ENCODE measurements around the gene BLZF1. TPM values are rescaled to one million over a fixed set of nuclear protein-coding genes. Genes with fewer than 3 reads are reported as not detected.

Gene BLZF1
- total and polyA plus RNA-seq, 7 donors: 9.9 to 49.5 (median 31.0) TPM

DNA sequence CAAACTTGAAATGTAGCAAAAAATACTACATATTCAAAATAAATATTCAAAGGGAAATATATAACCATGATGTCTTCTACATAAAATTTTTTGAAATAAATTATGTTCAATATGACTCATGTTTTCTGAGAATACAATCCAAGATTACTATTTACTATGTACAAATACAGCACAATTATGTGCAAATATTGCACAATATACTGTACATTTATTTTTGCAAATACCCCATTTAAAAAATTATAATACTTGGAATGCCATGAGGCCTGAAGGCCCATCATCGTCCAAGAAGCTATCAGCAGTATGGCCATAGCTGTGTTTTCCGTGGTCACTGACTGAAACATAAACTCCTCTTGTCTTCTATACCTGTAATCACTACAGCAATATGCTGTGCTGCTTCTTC is 47.0 kb downstream of the BLZF1 start:
- H3K4me3 ChIP-seq: no peak overlapping the region
- H3K36me3 ChIP-seq: no peaks in the 10 kb centered on the region
- H3K4me1 ChIP-seq: no peaks in the 10 kb centered on the region
- no peaks in the 10 kb centered on the region for H3K27me3 ChIP-seq
- no peak for DNase-seq
- intact Hi-C loops (cut with DNase I): no loop called here
- H3K27ac ChIP-seq: no peak overlapping the region
- peaks cover 0 to 8% (median under 1%) of the 10 kb centered on the region in 4 donors for H3K9me3 ChIP-seq
- WGBS, 2 donors: 86 to 93% methylated on average over 2 of the region's 2 CpGs
- TF ChIP-seq, protein P1, sequence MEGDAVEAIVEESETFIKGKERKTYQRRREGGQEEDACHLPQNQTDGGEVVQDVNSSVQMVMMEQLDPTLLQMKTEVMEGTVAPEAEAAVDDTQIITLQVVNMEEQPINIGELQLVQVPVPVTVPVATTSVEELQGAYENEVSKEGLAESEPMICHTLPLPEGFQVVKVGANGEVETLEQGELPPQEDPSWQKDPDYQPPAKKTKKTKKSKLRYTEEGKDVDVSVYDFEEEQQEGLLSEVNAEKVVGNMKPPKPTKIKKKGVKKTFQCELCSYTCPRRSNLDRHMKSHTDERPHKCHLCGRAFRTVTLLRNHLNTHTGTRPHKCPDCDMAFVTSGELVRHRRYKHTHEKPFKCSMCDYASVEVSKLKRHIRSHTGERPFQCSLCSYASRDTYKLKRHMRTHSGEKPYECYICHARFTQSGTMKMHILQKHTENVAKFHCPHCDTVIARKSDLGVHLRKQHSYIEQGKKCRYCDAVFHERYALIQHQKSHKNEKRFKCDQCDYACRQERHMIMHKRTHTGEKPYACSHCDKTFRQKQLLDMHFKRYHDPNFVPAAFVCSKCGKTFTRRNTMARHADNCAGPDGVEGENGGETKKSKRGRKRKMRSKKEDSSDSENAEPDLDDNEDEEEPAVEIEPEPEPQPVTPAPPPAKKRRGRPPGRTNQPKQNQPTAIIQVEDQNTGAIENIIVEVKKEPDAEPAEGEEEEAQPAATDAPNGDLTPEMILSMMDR (IDR thresholded peaks at IDR 0.05): no peak
- TF ChIP-seq POLR2AphosphoS5 (IDR thresholded peaks at IDR 0.05) (no peak), EP300 (IDR thresholded peaks at IDR 0.05) (no peak), POLR2A (IDR thresholded peaks at IDR 0.05) (no peak)

DNA sequence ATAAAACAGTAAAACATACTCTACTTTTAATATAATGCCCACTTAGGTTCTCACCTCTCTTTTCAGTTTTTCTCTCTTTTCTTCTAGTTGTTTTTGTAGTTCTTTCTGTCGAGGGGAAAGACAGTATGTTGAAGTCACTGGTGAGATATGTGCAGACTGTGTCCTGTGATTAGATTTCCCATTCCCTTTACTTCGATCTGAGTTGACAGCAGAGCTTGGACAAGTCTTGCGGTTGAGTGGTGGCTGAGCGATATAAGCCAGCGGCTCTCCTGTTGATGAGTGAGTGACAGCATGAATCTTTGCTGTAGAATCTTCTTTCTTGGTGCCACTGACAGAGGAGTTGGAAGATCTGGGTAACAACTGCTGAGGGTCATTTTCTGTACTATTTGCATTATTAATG is 53.3 kb downstream of the BLZF1 start:
- 91 to 92% methylated on average over 5 of the region's 5 CpGs for WGBS, 2 donors
- no peak for DNase-seq
- Histone ChIP-seq H3K9me3 (no peaks in the 10 kb centered on the region), H3K4me3 (no peak overlapping the region), H3K27ac (no peak overlapping the region), H3K36me3 (no peaks in the 10 kb centered on the region), H3K4me1 (no peaks in the 10 kb centered on the region), H3K27me3 (peaks cover 0 to 4% (median 0%) of the 10 kb centered on the region in 3 donors)
- intact Hi-C loops (cut with DNase I): no loop called here
- TF ChIP-seq POLR2A (IDR thresholded peaks at IDR 0.05) (no peak), EP300 (IDR thresholded peaks at IDR 0.05) (no peak), POLR2AphosphoS5 (IDR thresholded peaks at IDR 0.05) (no peak)
- TF ChIP-seq, protein P1 (IDR thresholded peaks at IDR 0.05): no peak

DNA sequence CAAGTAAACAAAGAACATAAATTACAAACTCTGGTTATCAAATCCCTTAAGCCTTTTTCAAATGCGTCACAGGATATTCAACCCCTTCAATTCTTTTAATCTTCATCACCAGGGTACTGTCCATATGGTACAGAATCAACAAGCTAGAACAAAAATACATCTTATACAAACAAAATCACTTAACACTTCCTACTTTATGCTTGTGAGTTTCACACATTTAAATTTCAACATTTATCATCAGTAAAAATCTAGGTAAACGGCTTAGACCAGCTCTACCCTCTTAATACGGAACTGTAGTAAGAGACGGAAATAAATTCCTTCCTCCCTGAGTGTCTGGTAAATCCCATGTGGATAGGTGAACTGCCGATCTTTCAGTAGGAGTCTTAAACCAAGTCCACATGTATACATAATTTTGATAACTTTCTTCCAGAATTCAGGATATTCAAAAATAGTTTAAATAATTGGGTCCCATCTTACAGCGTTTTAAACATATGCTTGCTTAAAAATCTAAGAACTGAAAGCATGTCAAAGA is 58.2 kb downstream of the BLZF1 start:
- Histone ChIP-seq H3K27me3 (peaks cover 0 to 26% (median 0%) of the 10 kb centered on the region in 3 donors), H3K36me3 (no peaks in the 10 kb centered on the region), H3K27ac (no peak overlapping the region), H3K4me1 (peaks cover 0 to 8% (median 0%) of the 10 kb centered on the region in 4 donors), H3K9me3 (no peaks in the 10 kb centered on the region), H3K4me3 (no peak overlapping the region)
- TF ChIP-seq, protein P1 (IDR thresholded peaks at IDR 0.05): no peak
- TF ChIP-seq POLR2A (IDR thresholded peaks at IDR 0.05) (no peak), POLR2AphosphoS5 (IDR thresholded peaks at IDR 0.05) (no peak)
- intact Hi-C loops (cut with DNase I): no loop called here
- DNase-seq: no peak
- 73 to 79% methylated on average over 6 of the region's 6 CpGs for WGBS, 2 donors

DNA sequence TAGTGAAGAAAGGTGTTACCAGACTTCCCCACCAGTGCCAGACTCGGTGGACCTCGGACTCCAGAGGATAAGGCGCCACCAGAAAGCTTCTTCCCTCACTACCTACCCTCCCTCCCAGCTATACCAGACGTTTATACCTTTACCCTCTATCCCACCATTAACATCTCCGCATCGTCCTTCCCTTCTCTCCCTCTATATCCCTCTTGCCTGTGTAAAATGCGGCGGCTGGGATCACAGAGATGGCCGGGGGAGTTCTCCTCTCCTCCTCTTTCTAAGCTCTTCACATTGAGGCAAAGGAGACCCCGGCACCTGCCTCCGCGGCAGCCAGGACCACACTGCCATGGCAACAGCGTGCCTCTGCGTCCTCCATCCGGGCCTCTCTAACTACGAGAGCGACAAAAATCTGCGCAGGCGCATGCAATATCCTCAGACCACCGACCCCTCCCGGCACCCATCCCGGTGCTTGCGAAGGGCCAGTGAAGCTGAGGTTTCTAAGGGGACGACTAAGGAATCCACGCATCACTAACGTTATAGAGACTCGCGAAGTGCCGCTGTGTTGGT is 59.2 kb downstream of the BLZF1 start, which contains the start of gene CCDC181:
Gene CCDC181 (minus strand): TSS at position 394 of the 561 bp plus-strand sequence. CDS start 2,547 bp downstream, outside the sequence.
- peak in 1 of 4 donors; percentile 30 for TF ChIP-seq POLR2AphosphoS5 (IDR thresholded peaks at IDR 0.05)
- no peak for TF ChIP-seq POLR2A (IDR thresholded peaks at IDR 0.05)
- no peak for TF ChIP-seq EP300 (IDR thresholded peaks at IDR 0.05)
- TF ChIP-seq, protein P1 (IDR thresholded peaks at IDR 0.05): no peak
- peak; percentile 65 for DNase-seq
- no peaks in the 10 kb centered on the region for H3K9me3 ChIP-seq
- H3K4me3 ChIP-seq: peak within 1 kb of the TSS; percentile 31 to 50 (median 44)
- H3K36me3 ChIP-seq: no peaks in the 10 kb centered on the region
- H3K27me3 ChIP-seq: peaks cover 0 to 26% (median 0%) of the 10 kb centered on the region in 3 donors
- H3K4me1 ChIP-seq: peaks cover 0 to 8% (median 0%) of the 10 kb centered on the region in 4 donors
- intact Hi-C loops (cut with DNase I): no loop called here
- H3K27ac ChIP-seq: no peak within 1 kb of the TSS
- WGBS, 2 donors: 2 to 9% methylated on average over 29 of the region's 29 CpGs

Other genes starting within 250 kb of the BLZF1 start
- gene NME7, start 398 bp upstream of the BLZF1 start, total RNA-seq: 10 to 100 TPM; 20.1 to 39.9 (median 32.1) TPM
- gene NME7, start 398 bp upstream of the BLZF1 start, polyA plus RNA-seq: 10 to 100 TPM in 1 of 3 donors, 1 to 10 TPM in 2; 4.4 to 10.9 (median 4.8) TPM
- gene CCDC181, start 59.3 kb downstream of the BLZF1 start, total RNA-seq: 1 to 10 TPM in 2 of 4 donors, under 1 TPM in 1, not detected in 1; 0.95 to 1.4 (median 1.2) TPM
- gene CCDC181, start 59.3 kb downstream of the BLZF1 start, polyA plus RNA-seq: under 1 TPM in 1 of 3 donors, not detected in 2; 0.25 TPM
- 10 to 100 TPM; 21.0 to 31.3 (median 27.2) TPM for gene SLC19A2, start 117.7 kb downstream of the BLZF1 start, total RNA-seq
- 1 to 10 TPM; 1.2 to 5.2 (median 3.0) TPM for gene SLC19A2, start 117.7 kb downstream of the BLZF1 start, polyA plus RNA-seq
- under 1 TPM in 3 of 4 donors, not detected in 1; under 0.01 to 0.71 (median 0.54) TPM for gene F5, start 218.3 kb downstream of the BLZF1 start, total RNA-seq
- gene F5, start 218.3 kb downstream of the BLZF1 start, polyA plus RNA-seq: 1 to 10 TPM in 1 of 3 donors, under 1 TPM in 1, not detected in 1; under 0.01 to 1.0 TPM